Ecto neural progenitor cell (in vitro differentiated cells): Measurements from ENCODE around the gene STAC.

Experiments used
- DNase-seq: peaks from one replicate; pipeline ENCODE4 v3.0.0-alpha.2; 2018; ENCODE audit warnings: low spot score

STAC gene

GRCh38 chr3:36595511-36595910 lies 215.2 kb downstream of the STAC start:
- no peak for DNase-seq

GRCh38 chr3:36596419-36596818 lies 216.1 kb downstream of the STAC start:
- DNase-seq, result no peak

- no peak for DNase-seq
These were observed 217.1 kb downstream of the STAC start for GRCh38 chr3:36597422-36597821.
